ENCODE data around the gene VARS2.
A peak's percentile ranks its signal among the peaks of the same experiment; 100 is the strongest.

VARS2 gene

DNA sequence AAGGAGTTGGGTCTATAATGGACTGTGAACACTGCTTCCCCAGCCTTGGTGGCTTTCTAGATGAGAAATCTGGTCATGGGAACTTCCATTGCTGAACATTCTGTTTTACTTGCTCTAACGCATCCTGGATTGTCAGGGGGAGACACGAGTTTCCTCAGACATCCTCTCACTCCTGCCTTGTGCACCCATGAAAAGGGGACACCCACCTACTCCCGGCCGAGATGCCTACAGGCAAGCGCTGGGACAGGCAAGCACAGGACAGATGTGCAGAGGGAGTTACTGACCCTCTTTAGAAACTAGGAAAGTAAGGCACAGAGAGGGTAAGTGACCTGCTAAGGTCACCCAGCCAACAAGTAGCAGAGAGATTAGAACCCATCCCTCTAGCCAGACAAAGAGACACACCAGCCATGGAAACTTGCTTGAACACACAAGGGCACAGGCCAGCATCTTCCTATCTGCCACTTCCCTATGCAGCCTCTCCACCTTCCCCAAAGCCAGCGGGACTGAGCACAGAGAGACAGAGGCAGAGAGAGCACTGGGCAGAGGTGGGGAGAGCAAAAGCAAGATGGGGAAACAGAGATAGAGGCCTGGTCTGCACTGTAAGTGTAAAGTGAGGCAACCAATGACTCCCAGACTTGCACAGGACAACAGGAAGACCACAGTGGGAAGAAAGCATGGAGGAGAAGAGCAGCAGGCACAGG, 18.8 kb downstream of the VARS2 start:
- TF ChIP-seq MAX (IDR thresholded peaks at IDR 0.05), result no peak
- no peak for TF ChIP-seq EGR1 (IDR thresholded peaks at IDR 0.05)
- no peak for TF ChIP-seq FOXM1 (IDR thresholded peaks at IDR 0.05; ENCODE audit: borderline replicate concordance, low read depth)
- TF ChIP-seq TEAD4 (IDR thresholded peaks at IDR 0.05), result no peak
- TF ChIP-seq EP300 (IDR thresholded peaks at IDR 0.05; ENCODE audit: borderline replicate concordance), result no peak
- TF ChIP-seq CEBPB (IDR thresholded peaks at IDR 0.05), result no peak
- TF ChIP-seq, protein P1, sequence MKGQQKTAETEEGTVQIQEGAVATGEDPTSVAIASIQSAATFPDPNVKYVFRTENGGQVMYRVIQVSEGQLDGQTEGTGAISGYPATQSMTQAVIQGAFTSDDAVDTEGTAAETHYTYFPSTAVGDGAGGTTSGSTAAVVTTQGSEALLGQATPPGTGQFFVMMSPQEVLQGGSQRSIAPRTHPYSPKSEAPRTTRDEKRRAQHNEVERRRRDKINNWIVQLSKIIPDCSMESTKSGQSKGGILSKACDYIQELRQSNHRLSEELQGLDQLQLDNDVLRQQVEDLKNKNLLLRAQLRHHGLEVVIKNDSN (IDR thresholded peaks at IDR 0.05), result no peak
- no peak for TF ChIP-seq TCF12 (IDR thresholded peaks at IDR 0.05; ENCODE audit: low read depth)

DNA sequence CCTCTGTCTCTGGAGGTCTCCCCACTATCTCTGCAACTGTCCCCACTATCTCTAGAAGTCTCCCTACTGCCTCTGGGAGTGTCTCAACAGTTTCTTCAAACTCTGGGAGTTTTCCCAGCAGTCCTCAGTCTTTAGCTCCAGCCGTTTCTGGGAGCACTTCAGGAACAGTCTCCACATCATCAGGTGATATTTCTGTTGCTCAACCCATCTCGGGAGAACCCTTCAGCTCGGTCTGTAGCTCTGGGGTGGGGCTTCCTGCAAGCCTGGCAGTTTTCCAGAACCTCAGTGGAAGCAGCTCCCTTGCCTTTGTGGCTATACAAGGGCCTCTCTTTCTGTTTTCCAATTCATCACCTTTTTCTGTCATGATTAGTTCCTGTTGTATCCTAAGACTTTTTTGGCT, 21.0 kb downstream of the VARS2 start:
- no peak for TF ChIP-seq MAX (IDR thresholded peaks at IDR 0.05)
- no peak for TF ChIP-seq FOXM1 (IDR thresholded peaks at IDR 0.05; ENCODE audit: borderline replicate concordance, low read depth)
- TF ChIP-seq CREB1 (IDR thresholded peaks at IDR 0.05; ENCODE audit: low read depth), result no peak
- no peak for TF ChIP-seq CEBPB (IDR thresholded peaks at IDR 0.05)
- TF ChIP-seq EP300 (IDR thresholded peaks at IDR 0.05; ENCODE audit: borderline replicate concordance), result no peak
- TF ChIP-seq, protein P1 (IDR thresholded peaks at IDR 0.05), result no peak
- no peak for TF ChIP-seq ZBTB7A (IDR thresholded peaks at IDR 0.05; ENCODE audit: low read depth)
- no peak for TF ChIP-seq RAD21 (IDR thresholded peaks at IDR 0.05; ENCODE audit: low read depth)
- no peak for TF ChIP-seq EGR1 (IDR thresholded peaks at IDR 0.05)
- TF ChIP-seq, protein P2, sequence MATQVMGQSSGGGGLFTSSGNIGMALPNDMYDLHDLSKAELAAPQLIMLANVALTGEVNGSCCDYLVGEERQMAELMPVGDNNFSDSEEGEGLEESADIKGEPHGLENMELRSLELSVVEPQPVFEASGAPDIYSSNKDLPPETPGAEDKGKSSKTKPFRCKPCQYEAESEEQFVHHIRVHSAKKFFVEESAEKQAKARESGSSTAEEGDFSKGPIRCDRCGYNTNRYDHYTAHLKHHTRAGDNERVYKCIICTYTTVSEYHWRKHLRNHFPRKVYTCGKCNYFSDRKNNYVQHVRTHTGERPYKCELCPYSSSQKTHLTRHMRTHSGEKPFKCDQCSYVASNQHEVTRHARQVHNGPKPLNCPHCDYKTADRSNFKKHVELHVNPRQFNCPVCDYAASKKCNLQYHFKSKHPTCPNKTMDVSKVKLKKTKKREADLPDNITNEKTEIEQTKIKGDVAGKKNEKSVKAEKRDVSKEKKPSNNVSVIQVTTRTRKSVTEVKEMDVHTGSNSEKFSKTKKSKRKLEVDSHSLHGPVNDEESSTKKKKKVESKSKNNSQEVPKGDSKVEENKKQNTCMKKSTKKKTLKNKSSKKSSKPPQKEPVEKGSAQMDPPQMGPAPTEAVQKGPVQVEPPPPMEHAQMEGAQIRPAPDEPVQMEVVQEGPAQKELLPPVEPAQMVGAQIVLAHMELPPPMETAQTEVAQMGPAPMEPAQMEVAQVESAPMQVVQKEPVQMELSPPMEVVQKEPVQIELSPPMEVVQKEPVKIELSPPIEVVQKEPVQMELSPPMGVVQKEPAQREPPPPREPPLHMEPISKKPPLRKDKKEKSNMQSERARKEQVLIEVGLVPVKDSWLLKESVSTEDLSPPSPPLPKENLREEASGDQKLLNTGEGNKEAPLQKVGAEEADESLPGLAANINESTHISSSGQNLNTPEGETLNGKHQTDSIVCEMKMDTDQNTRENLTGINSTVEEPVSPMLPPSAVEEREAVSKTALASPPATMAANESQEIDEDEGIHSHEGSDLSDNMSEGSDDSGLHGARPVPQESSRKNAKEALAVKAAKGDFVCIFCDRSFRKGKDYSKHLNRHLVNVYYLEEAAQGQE (IDR thresholded peaks at IDR 0.05; ENCODE audit: low read depth), result no peak
- TF ChIP-seq TAF1 (IDR thresholded peaks at IDR 0.05; ENCODE audit: low read depth), result no peak
- no peak for TF ChIP-seq TEAD4 (IDR thresholded peaks at IDR 0.05)
- TF ChIP-seq TCF12 (IDR thresholded peaks at IDR 0.05; ENCODE audit: low read depth), result no peak
- no peak for TF ChIP-seq NFIC (IDR thresholded peaks at IDR 0.05)
- no peak for TF ChIP-seq YY1 (IDR thresholded peaks at IDR 0.05; ENCODE audit: low read depth)

GRCh38 chr6:30937265-30937664, 23.2 kb downstream of the VARS2 start:
- TF ChIP-seq RAD21 (IDR thresholded peaks at IDR 0.05; ENCODE audit: low read depth) (no peak), YY1 (IDR thresholded peaks at IDR 0.05; ENCODE audit: low read depth) (no peak), MAX (IDR thresholded peaks at IDR 0.05) (no peak), CREB1 (IDR thresholded peaks at IDR 0.05; ENCODE audit: low read depth) (no peak), TCF12 (IDR thresholded peaks at IDR 0.05; ENCODE audit: low read depth) (no peak), NFIC (IDR thresholded peaks at IDR 0.05) (no peak), EP300 (IDR thresholded peaks at IDR 0.05; ENCODE audit: borderline replicate concordance) (no peak), CEBPB (IDR thresholded peaks at IDR 0.05) (no peak), EGR1 (IDR thresholded peaks at IDR 0.05) (no peak), ZBTB7A (IDR thresholded peaks at IDR 0.05; ENCODE audit: low read depth) (no peak), TEAD4 (IDR thresholded peaks at IDR 0.05) (no peak), FOXM1 (IDR thresholded peaks at IDR 0.05; ENCODE audit: borderline replicate concordance, low read depth) (no peak), TAF1 (IDR thresholded peaks at IDR 0.05; ENCODE audit: low read depth) (no peak)
- TF ChIP-seq, protein P2 (IDR thresholded peaks at IDR 0.05; ENCODE audit: low read depth), result no peak
- TF ChIP-seq, protein P1 (IDR thresholded peaks at IDR 0.05), result no peak

GRCh38 chr6:30938730-30939129, 24.7 kb downstream of the VARS2 start:
- no peak for TF ChIP-seq YY1 (IDR thresholded peaks at IDR 0.05; ENCODE audit: low read depth)
- TF ChIP-seq CREB1 (IDR thresholded peaks at IDR 0.05; ENCODE audit: low read depth), result no peak
- TF ChIP-seq, protein P2 (IDR thresholded peaks at IDR 0.05; ENCODE audit: low read depth), result no peak
- TF ChIP-seq TAF1 (IDR thresholded peaks at IDR 0.05; ENCODE audit: low read depth), result no peak
- no peak for TF ChIP-seq FOXM1 (IDR thresholded peaks at IDR 0.05; ENCODE audit: borderline replicate concordance, low read depth)
- TF ChIP-seq EP300 (IDR thresholded peaks at IDR 0.05; ENCODE audit: borderline replicate concordance), result no peak
- 0 out of 2 replicates have a peak, but pooled peaks have one; percentile 23 for TF ChIP-seq CEBPB (IDR thresholded peaks at IDR 0.05)
- peak; percentile 31; the same call in 1 of the 2 replicates for TF ChIP-seq TEAD4 (IDR thresholded peaks at IDR 0.05)
- no peak for TF ChIP-seq EGR1 (IDR thresholded peaks at IDR 0.05)
- TF ChIP-seq ZBTB7A (IDR thresholded peaks at IDR 0.05; ENCODE audit: low read depth), result no peak
- 0 out of 2 replicates have a peak, but pooled peaks have one; percentile 43 for TF ChIP-seq NFIC (IDR thresholded peaks at IDR 0.05)
- no peak for TF ChIP-seq TCF12 (IDR thresholded peaks at IDR 0.05; ENCODE audit: low read depth)
- TF ChIP-seq, protein P1 (IDR thresholded peaks at IDR 0.05), result no peak; the same call in 1 of the 2 replicates
- no peak for TF ChIP-seq MAX (IDR thresholded peaks at IDR 0.05)
- no peak for TF ChIP-seq RAD21 (IDR thresholded peaks at IDR 0.05; ENCODE audit: low read depth)

All from Ishikawa (cell line).